Nephron (organoid): Measurements from ENCODE around the gene MPL.

ENCODE experiments used
- H3K27ac Mint-ChIP-seq, 3 experiments: 2 replicates each; pipeline ENCODE4 v1.8.0; 2020; ENCODE audit warnings: mixed read lengths in 3 of 3, mild to moderate bottlenecking in 2 of 3, moderate library complexity in 1 of 3
- H3K27me3 Mint-ChIP-seq: 2 replicates; pipeline ENCODE4 v1.8.0; 2021; ENCODE audit warnings: low read depth, mild to moderate bottlenecking, moderate library complexity, mixed read lengths
- H3K36me3 Mint-ChIP-seq: 2 replicates; pipeline ENCODE4 v1.8.0; 2020; ENCODE audit warnings: low read depth, mixed read lengths
- H3K4me1 Mint-ChIP-seq: 2 replicates; pipeline ENCODE4 v1.8.0; 2020; ENCODE audit warnings: mixed read lengths
- H3K4me3 Mint-ChIP-seq, 3 experiments: 2 replicates each; pipeline ENCODE4 v1.8.0; 2020; ENCODE audit warnings: mild to moderate bottlenecking in 3 of 3, mixed read lengths in 3 of 3, moderate library complexity in 2 of 3
- H3K9me3 Mint-ChIP-seq: 2 replicates; pipeline ENCODE4 v1.8.0; 2020; ENCODE audit warnings: mixed read lengths
- TF ChIP-seq, protein P1 (sequence below), 3 experiments: fragments of 200-600 bp; sonication (generic); IDR thresholded peaks; one replicate each; pipeline ENCODE4 v1.5.0; 2021; ENCODE audit warnings: antibody characterized with exemption in 3 of 3; ENCODE audit not compliant: unreplicated experiment in 3 of 3

Gene MPL

DNA sequence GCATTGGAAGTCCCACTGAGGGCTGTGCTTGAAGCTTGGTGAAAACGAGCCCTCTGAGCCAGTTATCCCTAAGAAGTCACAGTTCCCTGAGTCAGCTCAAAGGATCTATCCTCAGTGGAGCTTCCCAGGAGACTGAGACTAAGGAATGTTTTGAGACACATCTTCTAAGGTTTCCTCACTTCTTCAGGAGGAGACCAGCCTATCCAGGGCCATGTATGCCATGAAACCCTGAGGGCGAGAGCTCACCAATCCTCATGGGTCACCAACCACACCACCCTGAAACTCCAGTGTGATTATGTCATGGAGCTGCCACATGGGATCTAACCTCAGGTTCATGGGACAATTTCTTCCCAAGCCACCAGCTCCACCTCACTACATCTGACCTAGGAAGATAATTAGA, 44.4 kb upstream of the MPL start:
- Mint-ChIP-seq H3K9me3 (no peaks in the 10 kb centered on the region), H3K27ac (peak overlapping the region in 1 of 3 experiments; percentile 60), H3K4me1 (peaks cover 11% of the 10 kb centered on the region), H3K4me3 (no peak overlapping the region), H3K36me3 (no peaks in the 10 kb centered on the region), H3K27me3 (no peaks in the 10 kb centered on the region)
- TF ChIP-seq, protein P1, sequence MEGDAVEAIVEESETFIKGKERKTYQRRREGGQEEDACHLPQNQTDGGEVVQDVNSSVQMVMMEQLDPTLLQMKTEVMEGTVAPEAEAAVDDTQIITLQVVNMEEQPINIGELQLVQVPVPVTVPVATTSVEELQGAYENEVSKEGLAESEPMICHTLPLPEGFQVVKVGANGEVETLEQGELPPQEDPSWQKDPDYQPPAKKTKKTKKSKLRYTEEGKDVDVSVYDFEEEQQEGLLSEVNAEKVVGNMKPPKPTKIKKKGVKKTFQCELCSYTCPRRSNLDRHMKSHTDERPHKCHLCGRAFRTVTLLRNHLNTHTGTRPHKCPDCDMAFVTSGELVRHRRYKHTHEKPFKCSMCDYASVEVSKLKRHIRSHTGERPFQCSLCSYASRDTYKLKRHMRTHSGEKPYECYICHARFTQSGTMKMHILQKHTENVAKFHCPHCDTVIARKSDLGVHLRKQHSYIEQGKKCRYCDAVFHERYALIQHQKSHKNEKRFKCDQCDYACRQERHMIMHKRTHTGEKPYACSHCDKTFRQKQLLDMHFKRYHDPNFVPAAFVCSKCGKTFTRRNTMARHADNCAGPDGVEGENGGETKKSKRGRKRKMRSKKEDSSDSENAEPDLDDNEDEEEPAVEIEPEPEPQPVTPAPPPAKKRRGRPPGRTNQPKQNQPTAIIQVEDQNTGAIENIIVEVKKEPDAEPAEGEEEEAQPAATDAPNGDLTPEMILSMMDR (IDR thresholded peaks at IDR 0.05; ENCODE audit: unreplicated experiment in 3 of 3): no peak

DNA sequence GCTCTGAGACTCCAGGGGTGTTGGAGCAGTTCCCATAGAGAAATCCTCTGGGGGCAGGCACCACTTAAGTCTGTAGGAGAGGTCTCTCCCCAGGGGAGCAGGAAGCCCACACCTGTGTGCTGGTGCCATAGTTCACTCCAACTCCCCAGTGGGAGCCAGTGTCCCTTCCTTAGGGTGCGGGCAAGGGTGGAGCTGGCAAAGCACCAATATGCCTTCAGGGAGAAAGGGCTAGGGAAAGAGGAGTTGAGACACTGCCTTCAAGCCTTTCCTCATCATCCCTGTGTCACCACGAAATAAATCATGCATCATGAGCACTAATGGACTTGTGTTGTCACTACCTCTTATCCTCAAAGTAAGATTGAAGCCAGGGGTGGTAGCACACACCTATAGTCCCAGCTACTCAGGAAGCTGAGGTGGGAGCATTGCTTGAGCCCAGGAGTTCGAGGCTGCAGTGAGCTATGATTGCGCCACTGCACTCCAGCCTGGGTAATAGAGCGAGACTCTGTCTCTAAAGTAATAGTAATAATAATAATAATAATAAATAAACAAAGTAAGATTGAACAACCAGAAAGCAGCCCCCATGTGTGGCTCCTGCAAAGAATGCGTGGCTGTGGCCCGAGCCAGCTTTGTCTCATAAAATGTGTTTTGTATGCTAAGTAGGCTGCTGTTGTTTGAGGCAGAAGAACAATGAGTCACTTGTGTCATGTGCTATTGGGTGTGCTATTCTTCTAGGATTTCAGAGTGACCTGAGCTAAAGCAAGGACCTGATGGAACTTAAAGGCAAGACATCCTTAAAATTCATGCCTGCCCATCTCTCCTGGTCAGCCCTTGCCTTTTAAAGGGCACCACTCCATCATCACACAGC, 43.5 kb upstream of the MPL start:
- no peak overlapping the region for H3K4me3 Mint-ChIP-seq
- TF ChIP-seq, protein P1 (IDR thresholded peaks at IDR 0.05; ENCODE audit: unreplicated experiment in 3 of 3): no peak
- H3K4me1 Mint-ChIP-seq: peaks cover 11% of the 10 kb centered on the region

GRCh38 chr1:43294761-43295160, 42.9 kb upstream of the MPL start:
- peak overlapping the region in 1 of 3 experiments; percentile 60 for H3K27ac Mint-ChIP-seq
- TF ChIP-seq, protein P1 (IDR thresholded peaks at IDR 0.05; ENCODE audit: unreplicated experiment in 3 of 3): no peak
- H3K27me3 Mint-ChIP-seq: no peaks in the 10 kb centered on the region
- no peaks in the 10 kb centered on the region for H3K9me3 Mint-ChIP-seq
- H3K36me3 Mint-ChIP-seq: no peaks in the 10 kb centered on the region
- H3K4me3 Mint-ChIP-seq: no peak overlapping the region
- H3K4me1 Mint-ChIP-seq: peaks cover 11% of the 10 kb centered on the region

More for the DNA sequence above, 43.5 kb upstream of the MPL start:
- Mint-ChIP-seq H3K27me3 (no peaks in the 10 kb centered on the region), H3K36me3 (no peaks in the 10 kb centered on the region), H3K9me3 (no peaks in the 10 kb centered on the region), H3K27ac (peak overlapping the region in 1 of 3 experiments; percentile 60)

DNA sequence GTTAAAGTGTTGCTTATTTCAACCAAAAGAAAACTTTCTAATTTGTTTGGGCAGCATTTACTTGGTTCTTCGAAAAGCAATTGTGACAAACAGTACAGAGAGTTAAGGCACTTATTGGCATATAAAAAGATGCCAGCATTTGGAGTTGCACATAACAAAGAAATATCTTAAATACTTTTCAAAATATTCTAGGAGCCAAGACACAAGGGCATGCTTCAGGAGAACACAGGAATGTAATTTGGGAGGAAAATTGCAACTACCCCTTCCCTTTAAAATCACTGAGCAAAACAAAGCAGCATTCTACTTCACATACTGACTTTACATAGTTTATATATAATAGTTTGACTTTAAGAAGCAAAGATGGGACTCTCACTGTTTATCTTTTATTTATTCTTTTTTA, 41.4 kb upstream of the MPL start:
- Mint-ChIP-seq H3K27me3 (no peaks in the 10 kb centered on the region), H3K36me3 (no peaks in the 10 kb centered on the region), H3K27ac (peak overlapping the region; percentile 85 to 93 (median 89)), H3K4me3 (no peak overlapping the region), H3K4me1 (peaks cover 11% of the 10 kb centered on the region), H3K9me3 (no peaks in the 10 kb centered on the region)
- TF ChIP-seq, protein P1 (IDR thresholded peaks at IDR 0.05; ENCODE audit: unreplicated experiment in 3 of 3): no peak

GRCh38 chr1:43298055-43298454, 39.6 kb upstream of the MPL start:
- Mint-ChIP-seq H3K36me3 (no peaks in the 10 kb centered on the region), H3K27me3 (no peaks in the 10 kb centered on the region), H3K27ac (peak overlapping the region in 1 of 3 experiments; percentile 34), H3K4me1 (peaks cover 19% of the 10 kb centered on the region), H3K4me3 (no peak overlapping the region), H3K9me3 (no peaks in the 10 kb centered on the region)
- TF ChIP-seq, protein P1 (IDR thresholded peaks at IDR 0.05; ENCODE audit: unreplicated experiment in 3 of 3): no peak

DNA sequence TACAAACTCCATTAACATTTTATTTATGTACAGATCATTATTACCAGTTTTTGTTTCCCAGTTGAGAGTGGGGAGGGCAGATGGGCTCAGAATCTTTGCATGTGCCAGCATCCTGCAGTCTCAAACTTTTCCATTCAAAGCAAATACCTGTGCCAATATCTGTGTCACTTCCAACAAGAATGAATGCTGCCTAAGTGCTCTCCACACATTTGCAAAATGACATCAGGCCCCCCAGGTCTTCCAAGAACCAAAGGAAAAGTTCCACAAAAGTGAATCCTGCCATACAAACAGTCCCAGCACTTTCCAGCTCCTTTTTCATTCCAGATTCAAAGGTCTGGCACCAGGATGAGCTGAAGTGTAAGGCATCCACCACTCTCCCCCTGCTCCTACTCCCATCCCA, 38.5 kb upstream of the MPL start:
- Mint-ChIP-seq H3K4me1 (peaks cover 23% of the 10 kb centered on the region), H3K36me3 (no peaks in the 10 kb centered on the region), H3K4me3 (no peak overlapping the region), H3K9me3 (no peaks in the 10 kb centered on the region), H3K27ac (peak overlapping the region in 2 of 3 experiments; percentile 44 to 51), H3K27me3 (no peaks in the 10 kb centered on the region)
- TF ChIP-seq, protein P1 (IDR thresholded peaks at IDR 0.05; ENCODE audit: unreplicated experiment in 3 of 3): no peak
